Chondrocyte (in vitro differentiated cells): ENCODE results near the gene DAG1. TPM values are rescaled to one million over a fixed set of nuclear protein-coding genes. Genes with fewer than 3 reads are reported as not detected.
A peak's percentile ranks its signal among the peaks of the same experiment; 100 is the strongest.
"Not testable (repeated sequence)": the region's sequence is repeated elsewhere in the genome, so short reads cannot be mapped to it uniquely, and the experiment has no call there.

Source experiments
- DNase-seq: peaks from one replicate; pipeline ENCODE4 v3.0.0; 2021; ENCODE audit warnings: mixed read lengths, low spot score
- H3K27ac Mint-ChIP-seq: one replicate; pipeline ENCODE4 v1.8.0; 2021; ENCODE audit warnings: mild to moderate bottlenecking, moderate library complexity, mixed read lengths; ENCODE audit not compliant: unreplicated experiment
- H3K27me3 Mint-ChIP-seq: 2 replicates; pipeline ENCODE4 v1.8.0; 2021; ENCODE audit warnings: low read depth, mixed read lengths
- H3K36me3 Mint-ChIP-seq: 2 replicates; pipeline ENCODE4 v1.8.0; 2021; ENCODE audit warnings: low read depth, mixed read lengths
- H3K4me1 Mint-ChIP-seq: 2 replicates; pipeline ENCODE4 v1.8.0; 2021; ENCODE audit warnings: low read depth, mild to moderate bottlenecking, mixed read lengths
- H3K4me3 Mint-ChIP-seq: one replicate; pipeline ENCODE4 v1.8.0; 2021; ENCODE audit warnings: mild to moderate bottlenecking, moderate library complexity, mixed read lengths; ENCODE audit not compliant: unreplicated experiment
- H3K9me3 Mint-ChIP-seq: 2 replicates; pipeline ENCODE4 v1.8.0; 2021; ENCODE audit warnings: low read depth, mixed read lengths
- total RNA-seq: library from RNA; stranded (reverse); gene quantifications from 3 replicates; pipeline ENCODE4 v1.2.1, GENCODE V29; 2021
- TF ChIP-seq, protein P1 (sequence below): fragments of 200-600 bp; sonication (generic); IDR thresholded peaks from 2 replicates; pipeline ENCODE4 v1.5.0; 2021; ENCODE audit warnings: antibody characterized with exemption, mild to moderate bottlenecking, moderate library complexity

Gene DAG1
- total RNA-seq, 1 donor from 2014 or later: 156 TPM

DNA sequence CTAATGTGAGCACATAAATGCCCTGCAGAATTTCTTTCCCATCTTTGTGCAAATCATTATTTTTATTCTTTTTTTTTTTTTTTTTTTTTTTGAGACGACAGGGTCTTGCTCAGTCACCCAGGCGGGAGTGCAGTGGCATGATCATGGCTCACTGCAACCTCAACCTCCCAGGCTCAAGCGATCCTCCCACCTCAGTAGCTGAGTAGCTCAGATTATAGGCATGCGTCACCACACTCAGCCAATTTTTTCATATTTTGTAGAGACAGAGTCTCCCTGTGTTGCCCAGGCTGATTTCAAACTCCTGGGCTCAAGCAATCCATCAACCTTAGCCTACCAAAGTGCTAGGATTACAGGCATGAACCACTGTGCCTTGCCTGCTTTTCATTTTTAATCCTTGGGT, 22.9 kb downstream of the DAG1 start:
- Mint-ChIP-seq H3K36me3 (peaks cover 4% of the 10 kb centered on the region), H3K4me1 (peaks cover 43% of the 10 kb centered on the region), H3K27ac (peak overlapping the region; percentile 80), H3K27me3 (no peaks in the 10 kb centered on the region), H3K9me3 (no peaks in the 10 kb centered on the region), H3K4me3 (no peak overlapping the region)
- no peak for DNase-seq
- TF ChIP-seq, protein P1, sequence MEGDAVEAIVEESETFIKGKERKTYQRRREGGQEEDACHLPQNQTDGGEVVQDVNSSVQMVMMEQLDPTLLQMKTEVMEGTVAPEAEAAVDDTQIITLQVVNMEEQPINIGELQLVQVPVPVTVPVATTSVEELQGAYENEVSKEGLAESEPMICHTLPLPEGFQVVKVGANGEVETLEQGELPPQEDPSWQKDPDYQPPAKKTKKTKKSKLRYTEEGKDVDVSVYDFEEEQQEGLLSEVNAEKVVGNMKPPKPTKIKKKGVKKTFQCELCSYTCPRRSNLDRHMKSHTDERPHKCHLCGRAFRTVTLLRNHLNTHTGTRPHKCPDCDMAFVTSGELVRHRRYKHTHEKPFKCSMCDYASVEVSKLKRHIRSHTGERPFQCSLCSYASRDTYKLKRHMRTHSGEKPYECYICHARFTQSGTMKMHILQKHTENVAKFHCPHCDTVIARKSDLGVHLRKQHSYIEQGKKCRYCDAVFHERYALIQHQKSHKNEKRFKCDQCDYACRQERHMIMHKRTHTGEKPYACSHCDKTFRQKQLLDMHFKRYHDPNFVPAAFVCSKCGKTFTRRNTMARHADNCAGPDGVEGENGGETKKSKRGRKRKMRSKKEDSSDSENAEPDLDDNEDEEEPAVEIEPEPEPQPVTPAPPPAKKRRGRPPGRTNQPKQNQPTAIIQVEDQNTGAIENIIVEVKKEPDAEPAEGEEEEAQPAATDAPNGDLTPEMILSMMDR: no peak

DNA sequence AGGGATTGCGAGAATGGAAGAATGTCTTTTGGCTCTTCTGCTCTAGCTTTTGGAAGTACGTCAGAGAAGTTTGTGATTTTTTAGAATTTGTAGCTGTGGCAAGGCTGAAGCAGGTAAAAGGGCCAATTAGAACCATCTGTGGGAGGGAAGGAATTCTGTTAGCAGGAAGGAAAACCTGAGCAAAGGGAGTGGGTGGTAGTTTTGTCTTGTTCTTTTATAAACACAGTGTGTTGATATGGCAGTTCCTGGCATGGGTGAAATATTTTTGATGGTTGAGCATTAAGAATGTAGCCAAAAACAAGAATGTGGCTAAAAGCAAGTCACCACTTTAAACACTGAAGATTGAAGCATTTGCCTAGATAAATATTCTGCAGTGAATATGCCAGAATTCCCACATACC, 23.8 kb downstream of the DAG1 start:
- peak overlapping the region; percentile 80 for H3K27ac Mint-ChIP-seq
- no peaks in the 10 kb centered on the region for H3K9me3 Mint-ChIP-seq
- H3K36me3 Mint-ChIP-seq: no peaks in the 10 kb centered on the region
- no peak for DNase-seq
- H3K27me3 Mint-ChIP-seq: no peaks in the 10 kb centered on the region
- TF ChIP-seq, protein P1: no peak
- peaks cover 41% of the 10 kb centered on the region for H3K4me1 Mint-ChIP-seq
- H3K4me3 Mint-ChIP-seq: no peak overlapping the region

DNA sequence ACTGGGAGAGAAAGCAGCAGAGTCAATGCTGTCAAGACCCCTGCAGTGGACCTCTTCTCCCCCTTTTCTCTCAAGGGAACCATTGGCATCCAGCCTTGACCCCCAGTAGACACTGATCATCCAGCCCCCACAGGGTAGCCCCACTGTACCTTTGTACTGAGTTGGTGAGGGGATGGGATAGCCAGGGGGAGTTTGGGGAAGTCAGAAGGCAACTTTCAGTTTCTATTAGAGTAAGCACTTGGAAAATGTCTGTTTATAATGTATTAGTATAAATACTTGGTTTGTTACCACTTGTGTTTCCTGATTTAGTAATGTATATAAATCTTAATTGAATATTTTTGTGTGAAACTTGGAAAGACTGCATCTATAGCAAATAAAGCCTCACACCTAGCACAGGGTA, 25.0 kb downstream of the DAG1 start:
- TF ChIP-seq, protein P1: no peak
- no peak overlapping the region for H3K4me3 Mint-ChIP-seq
- H3K4me1 Mint-ChIP-seq: peaks cover 35% of the 10 kb centered on the region
- DNase-seq: no peak
- H3K36me3 Mint-ChIP-seq: no peaks in the 10 kb centered on the region
- H3K27ac Mint-ChIP-seq: no peak overlapping the region
- no peaks in the 10 kb centered on the region for H3K9me3 Mint-ChIP-seq
- H3K27me3 Mint-ChIP-seq: no peaks in the 10 kb centered on the region

DNA sequence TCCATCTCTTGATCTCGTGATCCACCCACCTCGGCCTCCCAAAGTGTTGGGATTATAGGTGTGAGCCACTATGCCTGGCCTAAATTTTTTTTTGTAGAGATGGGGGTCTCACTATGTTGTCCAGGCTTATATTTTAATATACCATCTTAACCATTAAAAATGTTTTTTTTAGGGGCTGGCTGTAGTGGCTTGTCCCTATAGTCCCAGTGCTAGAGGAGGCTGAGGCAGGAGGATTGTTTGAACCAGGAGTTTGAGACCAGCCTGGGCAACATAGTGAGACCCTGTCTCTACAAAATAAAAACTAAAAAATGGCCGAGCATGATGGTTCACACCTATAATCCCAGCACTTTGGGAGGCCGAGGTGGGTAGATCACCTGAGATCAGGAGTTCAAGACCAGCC, 26.8 kb downstream of the DAG1 start:
- H3K27me3 Mint-ChIP-seq, H3K36me3 Mint-ChIP-seq, H3K27ac Mint-ChIP-seq, H3K9me3 Mint-ChIP-seq, DNase-seq, H3K4me3 Mint-ChIP-seq: not testable (repeated sequence)
- peaks cover 48% of the 10 kb centered on the region for H3K4me1 Mint-ChIP-seq

DNA sequence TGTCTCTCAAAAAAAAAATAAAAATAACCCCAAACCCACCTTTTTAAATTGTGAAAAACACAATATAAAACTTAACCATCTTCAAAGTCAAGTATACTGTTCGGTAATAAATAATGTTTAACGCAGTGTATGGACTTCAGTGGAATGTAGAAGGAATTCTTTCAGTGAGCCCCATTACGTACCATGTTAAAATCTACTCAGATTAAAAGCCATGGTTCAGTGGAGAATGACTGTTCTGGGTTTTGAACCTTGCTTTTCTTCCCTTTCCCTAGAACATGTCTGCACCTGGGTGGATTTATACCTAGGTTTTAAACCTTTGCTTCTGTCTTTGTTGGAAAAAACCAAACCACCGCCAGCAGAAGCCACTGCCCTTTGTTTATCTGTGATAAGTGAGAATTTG, 27.5 kb downstream of the DAG1 start:
- H3K9me3 Mint-ChIP-seq: no peaks in the 10 kb centered on the region
- no peak overlapping the region for H3K4me3 Mint-ChIP-seq
- H3K27ac Mint-ChIP-seq: peak overlapping the region; percentile 32
- peaks cover 52% of the 10 kb centered on the region for H3K4me1 Mint-ChIP-seq
- H3K27me3 Mint-ChIP-seq: no peaks in the 10 kb centered on the region
- peaks cover 5% of the 10 kb centered on the region for H3K36me3 Mint-ChIP-seq
- TF ChIP-seq, protein P1: no peak
- DNase-seq: no peak

DNA sequence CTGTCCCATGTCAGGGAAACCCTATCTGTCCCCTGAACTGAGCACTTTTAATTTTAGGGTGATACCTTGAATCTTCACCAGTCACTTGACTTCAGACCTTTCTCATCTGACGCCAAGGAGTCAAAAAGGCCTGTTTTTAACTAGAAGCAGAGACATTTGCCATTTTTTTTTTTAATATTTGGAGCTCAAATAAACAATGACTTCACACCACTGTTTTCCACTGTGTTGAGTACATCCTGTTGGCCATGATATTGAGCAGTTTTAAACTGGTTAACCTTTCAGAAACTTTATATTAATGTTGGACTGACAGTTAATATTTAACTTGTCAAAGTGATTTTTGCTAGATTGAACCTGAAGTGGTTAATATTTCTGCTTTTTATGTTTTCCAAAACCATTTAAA, 28.2 kb downstream of the DAG1 start:
- Mint-ChIP-seq H3K9me3 (no peaks in the 10 kb centered on the region), H3K27me3 (no peaks in the 10 kb centered on the region), H3K4me1 (peaks cover 51% of the 10 kb centered on the region), H3K36me3 (peaks cover 5% of the 10 kb centered on the region), H3K4me3 (no peak overlapping the region), H3K27ac (peak overlapping the region; percentile 57)
- TF ChIP-seq, protein P1: no peak
- no peak for DNase-seq
